CD4-positive, alpha-beta T cell treated with Interleukin-4 for 1 hour (primary cell): ENCODE results near the gene OR10Z1.

Experiments used
- DNase-seq, 2 donors: peaks; one replicate each; pipeline ENCODE4 v3.0.0-alpha.2; 2020 to 2022

Gene OR10Z1, protein sequence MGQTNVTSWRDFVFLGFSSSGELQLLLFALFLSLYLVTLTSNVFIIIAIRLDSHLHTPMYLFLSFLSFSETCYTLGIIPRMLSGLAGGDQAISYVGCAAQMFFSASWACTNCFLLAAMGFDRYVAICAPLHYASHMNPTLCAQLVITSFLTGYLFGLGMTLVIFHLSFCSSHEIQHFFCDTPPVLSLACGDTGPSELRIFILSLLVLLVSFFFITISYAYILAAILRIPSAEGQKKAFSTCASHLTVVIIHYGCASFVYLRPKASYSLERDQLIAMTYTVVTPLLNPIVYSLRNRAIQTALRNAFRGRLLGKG

DNA sequence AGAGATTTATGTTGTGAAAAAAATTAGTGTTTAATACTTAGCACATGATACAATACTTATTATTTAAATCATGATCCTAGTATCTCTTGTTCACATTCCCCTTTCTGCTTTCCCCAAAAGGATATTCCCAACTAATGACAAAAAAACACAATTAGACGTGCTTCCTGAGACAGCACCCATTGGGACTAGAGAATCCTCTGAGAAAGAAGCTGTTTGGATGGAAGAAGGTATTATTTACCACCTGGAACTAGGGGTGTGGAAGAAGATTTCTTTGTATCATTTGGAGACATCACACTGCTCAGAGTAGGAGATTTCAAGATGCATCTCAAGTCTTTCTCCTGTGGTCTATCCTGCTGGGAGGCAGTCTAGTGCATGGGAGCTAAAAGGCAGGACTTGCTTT is at the start of gene OR10Z1:
TSS of gene OR10Z1 (plus strand) at position 301 of the 400 bp plus-strand sequence. CDS start 1,171 bp downstream, outside the sequence.
- DNase-seq, result no peak

DNA sequence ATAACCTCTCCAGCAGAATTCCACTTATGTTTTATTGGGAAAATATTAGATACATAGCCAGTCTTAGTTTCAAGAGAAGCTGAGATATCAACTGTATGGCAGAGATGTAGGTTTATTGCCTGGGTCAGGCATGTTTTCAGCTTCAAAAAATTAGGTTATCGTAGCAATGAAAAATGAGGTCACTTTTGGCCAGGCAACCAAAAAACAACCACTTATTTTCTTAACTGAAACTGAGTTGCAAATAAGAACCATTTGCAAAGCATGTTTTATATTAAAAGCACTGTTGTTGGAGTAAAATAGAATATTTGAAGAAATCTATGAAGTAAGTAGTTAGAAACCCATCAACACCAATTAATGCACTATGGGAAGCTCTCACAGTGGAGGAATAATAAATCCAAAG is 45.4 kb upstream of the OR10Z1 start:
- DNase-seq, result no peak

DNA sequence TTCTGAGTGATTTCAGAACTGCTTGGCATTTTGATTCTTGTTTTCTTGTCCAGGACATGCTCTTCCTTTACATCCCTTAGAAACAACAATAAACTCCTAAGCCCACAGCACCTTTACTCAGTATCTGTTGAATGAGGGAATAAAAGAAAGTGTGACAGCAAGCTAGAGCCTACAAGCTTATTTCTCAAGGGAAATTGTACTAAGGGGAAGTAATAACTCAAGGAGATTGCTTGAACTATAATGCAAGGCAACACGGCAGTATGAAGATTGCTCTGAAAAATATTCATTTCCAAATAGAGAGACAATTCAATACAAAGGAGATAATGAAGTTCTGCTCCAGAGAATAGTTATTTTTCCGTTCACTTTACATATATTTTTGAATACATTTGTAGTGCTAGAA is 41.2 kb upstream of the OR10Z1 start:
- no peak for DNase-seq

- no peak for DNase-seq
Measured at GRCh38 chr1:158564608-158565007, 40.5 kb upstream of the OR10Z1 start.

- DNase-seq, result no peak
Measured at GRCh38 chr1:158570480-158570879, 34.6 kb upstream of the OR10Z1 start, which contains the start of gene OR6P1. Gene OR6P1 (minus strand): TSS chr1:158570580. CDS start chr1:158563604, 6,976 bp downstream.

- DNase-seq, result no peak
Measured at GRCh38 chr1:158572226-158572625, 32.8 kb upstream of the OR10Z1 start.

DNA sequence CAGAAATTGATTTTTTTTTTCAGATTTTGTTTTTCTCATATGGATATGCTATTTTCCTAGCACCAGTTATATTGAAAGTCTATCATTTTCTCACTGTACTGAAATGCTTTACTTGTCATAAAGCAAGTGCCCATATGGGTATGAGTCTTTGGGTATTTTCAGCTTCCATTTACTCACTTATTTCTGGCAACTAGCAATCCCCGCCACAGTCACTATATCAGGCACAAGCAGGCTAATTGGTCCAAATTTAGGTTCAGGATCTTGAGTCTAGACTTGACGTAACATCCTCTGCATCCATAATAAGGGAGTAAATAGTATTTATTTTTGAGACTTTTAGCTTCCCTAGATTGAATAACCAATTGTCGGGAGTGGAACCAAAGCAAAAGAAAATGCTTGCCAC is 27.5 kb upstream of the OR10Z1 start:
- no peak for DNase-seq

DNA sequence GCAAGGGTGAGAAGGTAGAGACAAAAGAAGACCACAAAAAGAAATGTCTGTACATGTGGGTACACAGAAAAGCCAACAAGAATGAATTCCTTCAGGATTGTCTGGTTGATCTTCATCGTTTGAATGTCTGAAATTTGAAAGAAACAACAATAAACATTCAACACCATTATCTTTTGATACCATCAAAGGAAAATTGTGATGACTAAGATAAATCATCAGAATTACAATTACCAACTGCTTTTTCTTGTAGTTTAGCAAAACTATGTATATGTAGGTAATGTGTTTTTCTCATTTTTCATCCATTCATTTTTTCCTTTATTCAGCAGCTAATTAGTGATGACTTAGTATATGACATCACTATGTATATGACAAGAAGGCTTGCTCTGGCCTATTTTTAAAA is 25.3 kb upstream of the OR10Z1 start, which contains the start of gene OR10X1:
TSS of gene OR10X1 (minus strand) at position 167 of the 400 bp plus-strand sequence. CDS start at position 167, 0 bp downstream.
- DNase-seq, result no peak

DNA sequence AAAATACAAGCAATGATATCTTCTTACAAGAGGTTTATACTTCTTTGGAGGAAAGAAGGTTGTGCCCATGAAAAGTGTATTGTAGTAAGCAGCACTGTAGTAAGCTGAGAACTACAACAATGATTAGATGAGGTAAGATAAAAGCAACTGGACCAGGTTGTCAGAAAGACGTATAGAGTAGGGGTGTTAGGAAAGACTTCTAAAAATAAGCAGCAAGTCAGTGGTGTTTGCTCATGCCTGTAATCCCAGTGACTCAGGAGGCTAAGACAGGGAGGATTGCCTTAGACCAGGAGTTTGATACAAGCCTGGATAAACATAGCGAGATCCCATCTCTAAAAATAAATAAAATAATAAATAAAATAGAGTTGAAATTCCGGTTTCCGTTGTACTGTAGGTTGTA is 21.1 kb upstream of the OR10Z1 start:
- no peak for DNase-seq

GRCh38 chr1:158586942-158587341 is 18.1 kb upstream of the OR10Z1 start:
- no peak for DNase-seq

GRCh38 chr1:158600735-158601134 is 4.3 kb upstream of the OR10Z1 start:
- no peak for DNase-seq

DNA sequence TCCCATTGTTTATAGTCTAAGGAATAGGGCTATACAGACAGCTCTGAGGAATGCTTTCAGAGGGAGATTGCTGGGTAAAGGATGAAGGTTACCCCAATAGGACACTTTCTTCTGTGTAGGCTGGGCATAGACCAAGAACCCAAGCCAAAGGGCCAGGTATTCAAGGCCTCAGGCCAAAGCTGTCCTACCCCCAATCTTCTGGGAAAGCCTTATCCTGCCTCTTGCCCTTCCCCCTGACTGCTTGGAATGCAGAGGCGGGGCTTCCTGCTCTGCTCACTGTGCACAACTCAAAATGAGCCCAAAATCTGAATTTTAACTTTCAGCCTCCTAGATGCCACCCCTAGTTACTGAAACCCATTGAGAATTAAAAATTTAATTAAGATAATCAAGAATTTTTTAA is 2.2 kb downstream of the OR10Z1 start:
- no peak for DNase-seq

GRCh38 chr1:158611916-158612315 is 6.8 kb downstream of the OR10Z1 start:
- DNase-seq, result no peak

GRCh38 chr1:158613764-158614163 is 8.7 kb downstream of the OR10Z1 start:
- DNase-seq, result no peak

GRCh38 chr1:158638146-158638545 is 33.1 kb downstream of the OR10Z1 start:
- no peak for DNase-seq

GRCh38 chr1:158638904-158639303 is 33.8 kb downstream of the OR10Z1 start:
- DNase-seq, result no peak

DNA sequence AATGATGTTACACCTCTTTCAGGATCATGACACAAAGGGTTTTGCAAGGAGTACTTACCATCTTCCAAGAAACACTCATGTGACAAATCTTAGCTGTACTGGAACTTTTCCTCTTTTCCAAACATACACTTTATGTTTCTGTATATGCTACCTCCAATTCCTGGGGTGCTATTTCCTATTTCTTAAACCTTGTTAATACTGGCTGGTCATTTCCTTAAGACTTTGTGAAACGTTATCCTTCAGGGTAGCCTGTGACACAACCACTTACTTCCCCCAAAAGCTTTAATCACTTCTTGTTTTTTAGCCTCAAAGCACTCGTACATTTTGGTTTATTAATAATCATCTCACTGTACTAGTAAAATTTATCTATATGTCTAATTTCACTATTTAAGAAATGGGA is 39.4 kb downstream of the OR10Z1 start:
- DNase-seq, result no peak

DNA sequence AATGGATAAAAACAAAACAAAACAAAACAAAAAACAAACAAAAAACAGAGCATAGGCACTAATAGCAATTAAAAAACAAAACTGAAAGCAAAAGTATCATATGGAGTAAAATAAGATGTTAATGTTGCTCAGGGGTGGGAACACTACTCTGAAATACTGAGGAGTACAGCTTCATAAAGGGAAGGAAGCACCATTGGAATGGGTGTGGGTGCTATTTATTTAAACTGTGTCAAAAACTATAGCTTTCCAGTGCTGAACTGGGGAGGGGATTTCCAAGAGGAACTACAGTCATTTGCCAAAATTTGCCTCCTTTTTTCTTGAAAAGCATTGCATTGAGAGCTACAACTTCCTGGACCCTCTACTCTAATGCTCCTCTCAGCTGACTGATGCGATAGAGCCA is 41.4 kb downstream of the OR10Z1 start:
- DNase-seq, result peak in 1 of 2 donors; percentile 5

- DNase-seq, result no peak
Measured at GRCh38 chr1:158649052-158649451, 44.0 kb downstream of the OR10Z1 start.

GRCh38 chr1:158652721-158653334 is 47.8 kb downstream of the OR10Z1 start:
- no peak for DNase-seq

DNA sequence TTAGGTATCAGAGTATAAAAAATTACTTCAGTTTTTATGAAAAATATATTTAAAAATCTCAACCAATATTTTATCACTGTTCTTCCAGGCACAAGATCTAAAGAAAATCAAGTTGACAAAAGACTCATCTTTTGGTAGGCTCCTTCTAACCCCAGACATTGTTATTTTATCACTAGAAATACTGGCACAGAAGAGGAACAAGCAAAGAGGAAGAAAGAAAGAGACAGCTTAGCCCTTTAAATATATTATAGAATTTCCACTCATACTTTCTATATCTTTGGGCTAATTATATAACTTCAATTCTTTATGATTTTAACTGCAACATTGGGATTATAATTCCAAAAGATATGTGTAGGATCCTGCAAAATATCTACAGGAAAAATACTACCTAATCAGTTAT is 49.0 kb downstream of the OR10Z1 start:
- no peak for DNase-seq

- DNase-seq, result peak in 1 of 2 donors; percentile 24
Measured at GRCh38 chr1:158654571-158654970, 49.5 kb downstream of the OR10Z1 start.
